SH-SY5Y (cell line): ENCODE results near the gene INO80.

Experiments
- GATA2 ChIP-seq: IDR thresholded peaks from 2 replicates; pipeline ENCODE4 v1.6.1; 2011; ENCODE audit warnings: mild to moderate bottlenecking, low read depth, low read length
- GATA3 ChIP-seq: IDR thresholded peaks from 2 replicates; pipeline ENCODE4 v1.6.1; 2011; ENCODE audit warnings: low read depth, mild to moderate bottlenecking, low read length, moderate library complexity

DNA sequence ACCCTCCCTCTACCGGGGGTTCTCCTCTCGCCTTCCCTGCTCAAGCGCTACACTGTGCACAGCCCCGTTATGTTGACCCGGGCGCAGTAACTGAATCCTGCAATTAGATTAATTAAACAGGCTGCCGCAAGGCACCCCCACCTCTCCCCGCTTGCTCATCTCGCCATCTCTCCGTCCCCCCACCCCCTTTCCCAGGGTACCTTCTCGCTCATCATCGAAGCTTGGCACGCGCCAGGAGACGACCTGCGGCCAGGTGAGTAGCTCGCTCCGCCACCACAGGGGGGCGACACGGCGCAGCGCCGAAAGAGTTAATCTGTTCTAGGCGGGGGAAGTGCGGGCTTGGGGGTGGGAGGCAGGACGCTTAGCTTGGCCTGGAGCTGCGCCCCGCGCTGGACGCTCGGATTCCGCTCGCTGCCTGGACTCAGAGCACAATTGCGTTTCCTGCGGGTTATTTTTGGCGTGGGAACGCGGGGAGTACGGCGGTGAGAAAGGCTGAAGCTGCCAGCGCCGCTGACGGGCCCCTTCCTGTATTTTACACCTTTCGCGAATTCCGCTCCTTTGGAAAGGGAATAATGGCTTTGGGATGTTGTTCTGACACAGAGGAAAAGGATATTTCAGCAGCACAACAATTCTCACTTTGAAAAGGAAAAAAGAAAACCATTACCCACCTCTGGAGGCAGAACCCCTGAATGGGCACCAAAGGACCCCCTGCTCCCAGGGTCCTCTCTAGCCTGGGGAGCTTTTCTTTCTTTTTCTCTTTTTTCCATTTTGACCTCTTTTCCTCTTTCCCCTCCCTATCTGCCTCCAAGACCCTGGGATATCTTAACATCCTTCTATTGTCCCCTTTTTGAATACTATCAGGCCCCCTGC, 185.4 kb downstream of the INO80 start:
- TF ChIP-seq GATA2 (no peak), GATA3 (no peak)
